ENCODE measurements around the gene PLEKHG4. TPM values are rescaled to one million over a fixed set of nuclear protein-coding genes. Genes with fewer than 3 reads are reported as not detected.

The PLEKHG4 gene
- total RNA-seq, 2 donors from 2014 or later: 1.8 to 2.2 TPM

DNA sequence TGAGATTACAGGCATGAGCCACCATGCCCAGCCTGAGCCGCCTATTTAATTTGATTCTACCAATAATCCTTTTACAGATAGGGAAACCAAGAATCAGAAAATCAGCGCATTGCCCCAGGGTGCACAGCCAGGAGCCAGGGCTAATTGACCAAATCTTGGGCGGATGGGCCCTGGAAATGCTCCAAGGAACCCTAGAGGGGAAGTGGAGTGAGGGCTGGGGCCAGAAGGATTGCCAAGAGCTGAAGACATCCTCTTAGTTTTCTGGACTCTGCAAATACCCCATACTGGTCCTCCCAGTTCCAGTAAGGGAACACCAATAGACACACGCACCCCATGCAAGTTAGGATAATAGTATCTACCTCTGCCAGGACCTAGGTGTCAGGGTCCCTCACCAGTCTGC lies 35.9 kb upstream of the PLEKHG4 start:
- ATAC-seq (no peak), DNase-seq (peak; percentile 60)
- intact Hi-C loops (cut with DNase I): no loop called here

DNA sequence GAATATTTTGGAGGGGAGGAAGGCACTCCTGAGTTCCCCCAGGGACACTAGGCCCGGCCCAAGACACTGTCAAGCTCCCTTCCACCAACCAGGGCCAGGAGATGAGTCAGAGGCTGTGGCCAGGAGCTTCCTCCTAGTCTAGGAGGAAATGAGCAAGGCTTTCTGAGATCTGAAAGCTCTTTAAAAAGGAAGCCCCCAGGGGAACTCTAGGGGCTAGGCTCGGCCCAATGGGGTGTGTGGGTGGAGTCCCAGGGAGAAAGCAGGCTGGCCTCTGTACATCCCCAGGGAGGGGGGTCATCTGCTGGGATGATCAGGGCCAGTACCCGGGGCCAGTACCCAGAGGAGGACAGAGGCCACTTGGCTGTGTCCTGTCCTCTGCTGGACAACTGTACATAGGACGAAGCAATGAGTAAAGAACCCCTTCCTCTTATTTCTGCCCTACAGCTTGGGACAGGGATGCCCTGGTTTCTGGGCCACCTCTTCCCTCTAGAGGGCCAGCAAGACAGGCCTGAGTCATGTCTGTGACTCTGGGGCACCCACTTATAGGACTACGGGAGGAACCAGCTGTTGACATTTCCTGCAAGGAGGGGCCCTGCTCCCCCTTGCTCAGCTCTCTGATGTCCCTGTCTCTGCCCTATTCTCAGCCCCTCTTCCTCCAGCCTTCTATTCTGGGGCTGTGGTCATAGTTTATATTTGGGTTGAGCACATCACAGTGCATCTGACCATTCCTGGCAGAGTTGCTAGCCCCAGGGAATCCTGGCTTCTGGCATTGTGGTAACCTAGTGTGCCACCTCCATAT lies 34.7 kb upstream of the PLEKHG4 start:
- ATAC-seq (peak; percentile 9 to 14), DNase-seq (peak; percentile 84)
- intact Hi-C loops (cut with DNase I): no loop called here

DNA sequence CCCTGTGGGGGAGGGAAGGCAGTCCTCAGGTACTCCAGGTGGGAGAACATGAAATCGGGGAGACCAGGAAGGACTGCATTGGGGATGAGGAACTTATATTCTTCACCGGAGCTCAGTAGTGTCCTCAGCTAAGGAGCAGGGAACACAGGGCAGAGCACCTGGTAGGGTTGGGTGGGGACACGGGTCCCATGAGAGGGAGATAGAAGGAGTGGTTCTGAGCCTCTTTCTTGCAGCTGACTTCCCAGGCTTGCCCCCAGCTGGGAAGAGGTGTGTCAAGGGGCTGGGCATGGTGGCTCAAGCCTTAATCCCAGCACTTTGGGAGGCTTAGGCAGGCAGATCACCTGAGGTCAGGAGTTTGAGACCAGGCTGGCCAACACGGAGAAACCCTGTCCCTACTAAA lies 34.1 kb upstream of the PLEKHG4 start:
- intact Hi-C loops (cut with DNase I): no loop called here
- DNase-seq (no peak), ATAC-seq (no peak)

DNA sequence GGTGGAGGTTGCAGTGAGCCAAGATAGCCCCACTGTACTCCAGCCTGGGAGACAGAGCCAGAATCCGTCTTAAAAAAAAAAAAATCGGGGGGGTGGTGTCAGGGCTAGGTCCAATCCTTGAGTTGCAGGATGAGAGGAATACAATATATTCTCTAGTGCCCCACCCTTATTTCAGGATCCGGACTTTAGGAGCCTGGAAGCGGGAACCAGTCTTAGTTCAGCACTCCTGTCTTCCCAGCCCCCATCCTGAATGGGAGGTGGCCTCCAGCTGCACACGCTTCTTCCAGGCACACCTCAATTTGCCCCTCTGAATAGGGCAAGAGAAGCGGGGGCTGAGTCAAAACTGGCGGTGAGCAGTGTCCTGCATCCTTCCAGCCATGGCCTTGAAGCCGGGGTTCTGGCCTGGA lies 33.7 kb upstream of the PLEKHG4 start:
- no peak for DNase-seq
- intact Hi-C loops (cut with DNase I): no loop called here
- no peak for ATAC-seq

DNA sequence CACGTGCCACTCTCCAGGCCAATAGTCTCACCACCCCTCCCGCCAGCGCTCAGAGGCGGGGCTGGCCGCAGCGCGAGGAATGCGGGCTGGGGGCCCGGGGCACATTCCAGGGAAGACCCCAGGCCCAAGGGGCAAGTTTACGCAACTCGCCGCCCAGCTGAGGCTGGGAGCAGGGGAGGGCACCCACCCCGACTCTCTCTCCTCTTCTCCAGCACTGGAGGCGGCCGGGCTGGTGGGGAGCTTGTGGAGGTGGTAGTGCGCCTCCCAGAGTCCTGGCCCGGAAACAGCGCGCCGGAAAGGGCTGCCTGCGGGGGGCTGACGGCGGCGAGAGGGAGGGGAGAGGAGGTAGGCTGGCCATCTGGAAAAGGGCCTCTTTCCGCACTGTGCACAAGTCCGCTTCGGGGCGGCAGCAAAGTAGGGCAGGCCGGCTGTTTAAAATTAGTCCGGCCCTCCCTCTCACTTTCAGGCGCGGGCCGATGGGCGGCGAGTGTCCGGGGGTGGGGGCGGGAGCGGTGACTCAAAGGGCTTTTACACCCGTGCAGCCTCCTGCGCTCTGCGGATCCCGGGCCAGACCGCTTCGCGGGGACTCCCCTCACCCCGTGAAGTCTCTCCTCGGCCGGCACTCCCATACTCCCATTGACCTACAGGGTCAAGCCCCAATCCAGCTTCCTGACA lies 33.1 kb upstream of the PLEKHG4 start:
- ATAC-seq (peak; percentile 47 to 56), DNase-seq (peak; percentile 82)
- intact Hi-C loops (cut with DNase I): no loop called here

DNA sequence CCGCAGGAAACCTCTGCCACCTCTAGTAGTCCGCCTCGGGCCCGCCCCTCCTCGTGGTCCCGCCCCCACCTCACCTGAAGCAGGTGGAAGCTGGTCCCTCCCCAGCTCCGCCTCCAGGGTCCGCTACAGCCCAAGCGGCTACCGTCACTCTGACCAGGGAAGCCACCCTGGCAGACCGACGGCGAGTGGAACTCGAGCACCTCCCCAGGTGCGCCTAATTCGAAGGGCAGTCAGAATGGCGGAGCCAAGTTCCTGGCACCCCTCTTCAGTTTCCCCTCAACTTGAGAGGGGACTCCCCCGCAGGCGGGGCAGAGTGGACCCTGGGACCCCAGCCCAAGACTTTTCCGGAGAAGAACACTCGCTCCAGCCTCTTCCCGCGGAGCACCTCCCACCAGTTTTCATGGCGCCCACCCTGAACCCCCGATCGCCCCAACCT lies 32.6 kb upstream of the PLEKHG4 start:
- ATAC-seq (peak in 1 of 2 donors; percentile 0), DNase-seq (peak; percentile 57)
- intact Hi-C loops (cut with DNase I): no loop called here

DNA sequence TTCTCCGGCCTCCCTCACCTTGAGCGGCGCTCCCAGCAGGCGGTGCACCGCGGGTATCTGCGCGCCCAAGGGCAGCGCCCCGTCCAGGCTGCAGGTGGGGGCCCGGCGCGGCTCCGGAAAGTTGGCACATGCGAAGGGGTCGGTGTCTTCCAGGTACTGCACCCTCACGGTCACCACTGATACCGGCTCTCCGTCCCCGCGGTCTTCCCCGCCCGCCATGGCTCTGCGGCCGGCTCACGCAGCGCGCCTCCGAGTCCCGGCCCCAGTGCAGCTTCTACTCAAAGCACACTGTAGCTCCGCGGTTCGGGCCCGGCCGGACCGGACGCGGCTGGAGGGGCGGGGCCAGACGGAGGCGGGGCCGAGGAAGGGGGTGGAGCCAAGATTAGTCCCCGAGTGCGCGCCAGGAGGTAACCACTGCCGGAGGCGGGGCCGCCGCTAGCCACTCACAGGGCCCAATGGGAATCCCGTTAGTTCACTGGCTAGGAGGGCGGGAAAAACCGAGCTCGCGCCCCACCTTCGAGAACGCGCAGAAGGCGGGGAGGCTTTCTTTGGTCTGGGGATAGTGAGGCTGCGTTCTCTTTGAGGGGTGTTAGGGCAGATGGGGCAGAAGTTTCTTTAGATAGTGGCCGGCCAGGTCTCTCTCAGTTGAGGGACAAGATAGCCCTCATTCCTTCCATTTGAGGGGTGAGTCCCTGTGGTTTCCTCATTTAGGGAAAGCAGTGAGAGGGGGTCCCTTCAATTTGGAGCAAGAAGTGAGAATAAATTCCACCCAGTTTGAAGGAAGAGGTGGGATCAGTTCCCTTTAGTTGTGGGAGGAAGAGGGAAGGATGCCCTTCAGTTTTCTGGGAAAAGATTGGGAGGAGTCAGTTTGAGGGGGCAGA lies 31.9 kb upstream of the PLEKHG4 start, which contains the start of gene FHOD1:
Gene FHOD1 (minus strand): TSS at position 290 of the 881 bp plus-strand sequence. CDS start 71 bp downstream, at position 219.
- intact Hi-C loops (cut with DNase I): no loop called here

DNA sequence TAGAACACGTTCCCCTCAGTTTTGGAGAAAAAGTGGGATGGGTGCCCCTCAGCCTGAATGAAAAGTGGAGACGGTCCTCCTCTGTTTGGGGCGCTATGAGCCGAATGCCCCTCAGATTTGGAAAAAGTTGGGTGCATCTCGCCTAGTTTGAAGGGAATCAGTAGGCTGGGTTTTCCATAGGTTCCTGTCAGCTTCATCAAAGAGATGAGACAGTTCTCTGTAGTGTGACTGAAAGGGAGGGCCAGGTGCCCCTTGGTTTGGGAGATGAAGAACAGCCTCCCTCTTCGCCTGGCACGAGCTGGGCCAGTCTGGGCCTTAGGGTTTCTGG lies 31.3 kb upstream of the PLEKHG4 start:
- DNase-seq (no peak), ATAC-seq (no peak)
- intact Hi-C loops (cut with DNase I): no loop called here

More for the DNA sequence above, 31.9 kb upstream of the PLEKHG4 start, which contains the start of gene FHOD1:
- ATAC-seq (peak; percentile 80 to 85), DNase-seq (peak; percentile 99)

DNA sequence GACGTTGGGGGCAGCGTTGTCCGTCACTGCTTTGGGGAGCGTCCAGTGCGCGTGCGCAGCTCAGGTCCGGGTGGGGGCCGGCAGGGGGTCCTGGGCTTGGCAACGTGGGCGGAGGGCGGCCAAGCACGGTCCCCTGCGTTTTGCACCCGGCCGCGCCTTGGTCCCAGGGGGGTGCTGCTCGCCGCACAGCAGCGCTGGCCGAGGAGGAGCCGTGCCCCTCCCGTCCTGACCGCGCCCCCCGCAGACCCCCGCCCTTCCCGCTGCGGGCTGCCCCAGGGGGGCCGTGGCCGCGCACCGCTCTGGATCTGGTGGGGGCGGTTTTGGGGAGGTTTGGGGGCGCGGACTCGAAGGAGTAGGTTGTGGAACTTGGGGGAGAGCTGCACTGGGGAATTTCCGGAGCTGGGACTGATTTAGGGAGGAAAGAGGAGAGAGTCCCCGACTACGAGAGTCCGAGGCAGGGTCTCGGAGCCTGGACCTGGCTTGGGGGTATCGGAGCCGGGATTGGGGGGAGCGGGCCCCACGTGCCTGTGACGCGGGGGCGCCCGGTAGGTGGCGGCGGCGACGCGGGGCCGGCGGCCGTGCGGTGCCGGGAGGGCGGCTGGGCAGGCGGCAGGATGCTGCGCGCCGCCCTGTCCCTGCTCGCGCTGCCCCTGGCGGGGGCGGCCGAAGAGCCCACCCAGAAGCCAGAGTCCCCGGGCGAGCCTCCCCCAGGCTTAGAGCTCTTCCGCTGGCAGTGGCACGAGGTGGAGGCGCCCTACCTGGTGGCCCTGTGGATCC lies 30.7 kb upstream of the PLEKHG4 start, which contains the start of gene SLC9A5:
Gene SLC9A5 (plus strand): TSS at position 579 of the 777 bp plus-strand sequence. CDS start 36 bp downstream, at position 615.
- intact Hi-C loops (cut with DNase I): no loop called here
- ATAC-seq: peak; percentile 0 to 5
- peak; percentile 43 for DNase-seq

DNA sequence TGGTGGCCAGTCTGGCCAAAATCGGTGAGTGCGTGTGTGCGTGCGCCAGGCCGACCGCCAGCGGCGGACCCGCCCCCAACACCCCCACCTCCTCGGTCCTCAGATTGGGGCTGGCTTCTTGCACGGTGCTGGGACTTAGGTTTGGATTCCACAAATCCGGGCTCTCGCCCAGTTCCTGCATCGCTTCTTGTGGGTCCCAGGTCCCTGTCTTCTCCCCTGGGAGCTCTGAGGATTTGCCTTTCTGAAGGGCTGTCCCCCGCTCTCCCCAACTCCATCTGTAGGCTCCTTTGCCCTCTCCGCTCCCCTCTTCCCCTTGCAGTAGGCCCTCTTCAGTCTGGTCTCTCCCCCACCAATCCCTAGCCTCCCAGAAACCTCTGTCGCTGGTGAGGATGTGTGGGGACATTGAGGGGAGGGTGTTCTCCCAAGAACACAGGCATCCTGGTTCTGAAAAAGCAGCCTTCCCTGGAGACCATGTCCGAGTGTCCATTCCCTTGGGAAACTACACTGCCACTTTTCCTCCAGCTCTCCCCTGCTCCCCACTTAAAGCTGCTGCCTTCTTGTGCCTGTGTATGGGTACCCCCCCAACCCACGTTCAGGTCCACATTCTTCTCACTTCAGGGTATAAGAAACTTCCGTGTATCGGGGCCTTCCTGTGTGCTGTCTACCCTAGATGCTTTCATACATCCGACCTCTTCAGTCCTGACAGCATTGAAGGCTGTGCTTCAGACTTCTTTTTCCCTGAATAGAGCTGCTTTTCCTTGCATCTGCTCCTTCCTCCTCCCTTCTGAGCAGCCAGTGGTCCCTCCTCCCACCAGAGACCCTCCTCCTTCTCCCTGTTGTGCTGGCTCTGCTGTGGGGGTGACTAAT lies 29.9 kb upstream of the PLEKHG4 start:
- intact Hi-C loops (cut with DNase I): no loop called here
- DNase-seq (no peak), ATAC-seq (no peak)

DNA sequence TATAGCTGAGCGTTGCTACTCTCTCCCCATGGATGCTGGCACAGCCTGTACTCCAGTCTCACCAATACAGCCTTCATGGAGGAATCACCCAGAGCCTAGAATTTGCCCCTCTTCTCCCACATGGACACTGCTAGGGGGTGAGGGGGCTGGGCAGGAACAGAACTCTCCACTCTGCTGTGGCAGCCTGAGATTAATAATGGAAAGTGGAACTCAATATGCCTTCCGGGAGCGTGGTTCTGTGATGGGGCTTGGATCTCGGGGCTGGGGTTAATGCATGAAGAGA lies 29.3 kb upstream of the PLEKHG4 start:
- ATAC-seq: no peak

DNA sequence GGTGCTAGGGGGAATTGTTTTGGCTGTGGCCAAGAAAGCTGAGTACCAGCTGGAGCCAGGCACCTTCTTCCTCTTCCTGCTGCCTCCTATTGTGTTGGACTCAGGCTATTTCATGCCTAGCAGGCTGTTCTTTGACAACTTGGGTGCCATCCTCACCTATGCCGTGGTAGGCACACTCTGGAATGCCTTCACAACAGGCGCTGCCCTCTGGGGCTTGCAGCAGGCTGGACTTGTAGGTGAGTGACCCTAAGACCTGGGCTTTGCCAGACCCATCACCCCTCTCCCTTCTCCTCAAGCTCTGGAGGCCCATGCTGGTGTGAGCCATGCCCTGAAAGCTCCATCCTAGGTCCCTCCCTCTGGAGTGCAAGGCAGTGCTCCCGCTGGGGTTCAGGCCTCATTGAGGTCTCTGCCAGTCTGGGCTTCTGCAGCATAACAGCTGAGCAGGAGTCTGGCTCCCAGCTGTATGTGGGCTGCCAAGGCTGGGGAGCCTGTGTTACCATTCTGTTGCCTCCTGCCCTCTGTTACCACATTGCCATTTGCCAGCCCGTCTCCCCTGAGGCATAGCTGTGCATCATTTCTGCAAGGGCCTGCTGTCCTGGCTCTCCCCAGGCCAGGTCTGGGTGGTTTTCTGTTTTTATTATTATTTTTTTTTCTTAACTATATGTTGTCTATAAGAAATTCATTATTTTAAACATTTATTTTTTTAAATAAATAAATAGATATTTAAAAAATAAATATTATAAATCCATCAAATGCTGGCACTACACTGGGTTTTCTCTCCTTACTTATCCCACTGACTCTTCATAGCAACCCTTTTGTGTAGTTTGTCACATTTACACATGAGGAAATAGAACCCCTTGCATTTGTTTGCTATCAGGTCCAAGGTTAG lies 26.5 kb upstream of the PLEKHG4 start:
- no peak for DNase-seq
- intact Hi-C loops (cut with DNase I): no loop called here
- ATAC-seq: peak in 1 of 2 donors; percentile 46

More for the DNA sequence above, 29.3 kb upstream of the PLEKHG4 start:
- peak; percentile 14 for DNase-seq
- intact Hi-C loops (cut with DNase I): no loop called here

DNA sequence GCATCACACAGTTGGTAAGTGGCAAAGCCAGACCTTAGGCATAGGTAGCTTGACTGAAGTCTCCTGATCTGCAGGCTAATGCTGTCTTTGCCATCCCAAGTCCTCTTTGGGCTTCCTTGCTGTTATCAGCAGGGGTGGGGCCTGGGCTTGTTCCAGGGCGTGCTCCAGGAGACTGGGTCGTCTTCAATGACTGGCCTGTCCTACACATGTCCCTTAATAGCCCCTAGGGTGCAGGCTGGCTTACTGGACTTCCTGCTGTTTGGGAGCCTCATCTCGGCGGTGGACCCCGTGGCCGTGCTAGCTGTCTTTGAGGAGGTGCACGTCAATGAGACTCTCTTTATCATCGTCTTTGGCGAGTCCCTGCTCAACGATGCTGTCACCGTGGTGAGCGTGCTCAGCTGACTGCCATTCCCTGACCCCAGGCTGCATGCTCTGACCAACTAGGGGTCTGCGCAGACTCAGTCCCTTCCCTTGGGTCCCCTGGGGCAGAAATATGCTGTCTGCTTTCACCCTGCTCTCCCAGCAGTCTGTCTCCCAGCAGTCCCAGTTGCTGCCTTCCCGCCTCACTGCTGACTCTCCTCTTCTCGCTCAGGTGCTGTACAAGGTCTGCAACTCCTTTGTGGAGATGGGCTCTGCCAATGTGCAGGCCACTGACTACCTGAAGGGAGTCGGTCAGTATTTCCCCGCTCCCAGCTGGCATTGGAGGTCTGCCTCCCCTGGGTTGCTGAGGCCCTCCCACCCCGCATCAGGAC lies 24.4 kb upstream of the PLEKHG4 start:
- intact Hi-C loops (cut with DNase I): no loop called here
- ATAC-seq (no peak), DNase-seq (no peak)

DNA sequence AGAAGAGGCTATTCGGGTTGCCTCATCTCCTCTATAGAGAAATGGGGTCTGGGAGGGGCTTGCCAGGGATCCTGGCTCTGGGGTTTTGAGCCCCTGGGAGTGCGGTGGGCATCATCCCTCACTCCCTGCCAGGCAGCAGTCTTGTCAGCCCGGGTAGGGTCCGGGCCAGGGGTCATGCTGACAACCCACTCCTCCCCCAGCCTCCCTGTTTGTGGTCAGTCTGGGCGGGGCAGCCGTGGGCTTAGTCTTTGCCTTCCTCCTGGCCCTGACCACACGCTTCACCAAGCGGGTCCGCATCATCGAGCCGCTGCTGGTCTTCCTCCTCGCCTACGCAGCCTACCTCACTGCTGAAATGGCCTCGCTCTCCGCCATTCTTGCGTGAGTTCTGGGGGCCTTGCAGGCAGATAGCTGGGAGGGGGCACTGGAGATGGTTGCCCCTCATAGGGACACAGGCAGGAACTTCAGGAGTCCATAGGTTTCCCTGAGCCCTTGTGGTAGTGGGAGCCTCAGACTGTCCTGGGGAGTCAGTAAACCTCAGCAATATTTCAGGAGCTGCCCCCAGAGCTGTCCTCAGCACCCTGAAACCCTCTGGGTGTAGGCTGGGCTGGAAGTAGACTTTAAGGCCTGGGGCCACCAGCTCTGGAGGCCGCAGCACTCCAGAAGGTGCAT lies 23.6 kb upstream of the PLEKHG4 start:
- no peak for DNase-seq
- intact Hi-C loops (cut with DNase I): no loop called here
- no peak for ATAC-seq

DNA sequence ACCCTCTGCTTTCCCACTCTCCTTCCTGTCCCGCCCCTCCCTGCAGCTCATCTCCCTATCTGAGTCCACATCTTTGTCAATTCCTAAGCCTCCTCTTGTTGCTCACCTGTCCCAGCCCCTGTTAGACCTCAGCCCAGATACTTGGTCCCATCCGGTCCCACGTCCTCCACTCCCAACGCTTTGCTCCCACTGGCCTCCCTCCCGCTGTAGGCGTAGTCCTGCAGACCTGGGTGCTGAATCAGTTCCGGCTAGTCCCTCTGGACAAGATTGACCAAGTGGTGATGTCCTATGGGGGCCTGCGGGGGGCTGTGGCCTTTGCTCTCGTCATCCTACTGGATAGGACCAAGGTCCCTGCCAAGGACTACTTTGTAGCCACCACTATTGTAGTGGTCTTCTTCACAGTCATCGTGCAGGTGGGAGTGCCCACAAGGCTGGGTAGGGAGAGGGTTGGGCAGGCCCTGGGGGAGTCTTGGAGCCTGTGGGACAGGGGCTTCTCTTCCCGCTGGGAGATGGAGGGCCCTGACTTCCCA lies 22.6 kb upstream of the PLEKHG4 start:
- no peak for ATAC-seq
- no peak for DNase-seq
- intact Hi-C loops (cut with DNase I): no loop called here
